ENCODE measurements around the gene SORCS2.

DNA sequence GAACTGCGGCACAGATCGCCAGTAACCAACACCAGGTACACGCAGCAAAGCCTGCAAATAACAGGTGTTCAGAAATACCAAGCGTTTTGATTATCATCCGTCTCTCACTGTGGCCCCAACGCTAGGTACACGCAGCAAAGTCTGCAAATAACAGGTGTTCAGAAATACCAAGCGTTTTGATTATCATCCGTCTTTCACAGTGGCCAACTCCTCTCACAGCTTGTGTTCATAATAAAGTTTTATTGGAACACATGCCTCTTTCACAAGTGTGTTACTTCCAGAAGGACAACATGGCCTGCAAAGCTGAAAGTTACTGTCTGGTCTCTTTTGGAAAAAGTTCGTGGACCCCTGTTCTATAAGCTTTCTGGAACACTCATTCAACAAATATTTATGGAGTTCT, 594.2 kb downstream of the SORCS2 start:
- TF ChIP-seq, protein P1, sequence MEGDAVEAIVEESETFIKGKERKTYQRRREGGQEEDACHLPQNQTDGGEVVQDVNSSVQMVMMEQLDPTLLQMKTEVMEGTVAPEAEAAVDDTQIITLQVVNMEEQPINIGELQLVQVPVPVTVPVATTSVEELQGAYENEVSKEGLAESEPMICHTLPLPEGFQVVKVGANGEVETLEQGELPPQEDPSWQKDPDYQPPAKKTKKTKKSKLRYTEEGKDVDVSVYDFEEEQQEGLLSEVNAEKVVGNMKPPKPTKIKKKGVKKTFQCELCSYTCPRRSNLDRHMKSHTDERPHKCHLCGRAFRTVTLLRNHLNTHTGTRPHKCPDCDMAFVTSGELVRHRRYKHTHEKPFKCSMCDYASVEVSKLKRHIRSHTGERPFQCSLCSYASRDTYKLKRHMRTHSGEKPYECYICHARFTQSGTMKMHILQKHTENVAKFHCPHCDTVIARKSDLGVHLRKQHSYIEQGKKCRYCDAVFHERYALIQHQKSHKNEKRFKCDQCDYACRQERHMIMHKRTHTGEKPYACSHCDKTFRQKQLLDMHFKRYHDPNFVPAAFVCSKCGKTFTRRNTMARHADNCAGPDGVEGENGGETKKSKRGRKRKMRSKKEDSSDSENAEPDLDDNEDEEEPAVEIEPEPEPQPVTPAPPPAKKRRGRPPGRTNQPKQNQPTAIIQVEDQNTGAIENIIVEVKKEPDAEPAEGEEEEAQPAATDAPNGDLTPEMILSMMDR (IDR thresholded peaks at IDR 0.05; ENCODE audit: insufficient read depth, low read depth, low read length), result no peak
- TF ChIP-seq EZH2 (IDR thresholded peaks at IDR 0.05; ENCODE audit: insufficient read depth, low read length), result no peak

All from astrocyte (in vitro differentiated cells and primary cell).